Epidermal melanocyte (primary cell): ENCODE data around the gene EXOC4.
"Not testable (repeated sequence)": the region's sequence is repeated elsewhere in the genome, so short reads cannot be mapped to it uniquely, and the experiment has no call there.

ENCODE experiments used
- DNase-seq: peaks from one replicate; pipeline ENCODE4 v3.0.0; 2011; ENCODE audit warnings: low spot score; ENCODE audit not compliant: insufficient read length

The EXOC4 gene

GRCh38 chr7:134056816-134057215 lies 803.9 kb downstream of the EXOC4 start:
- no peak for DNase-seq

GRCh38 chr7:134058521-134058920 lies 805.6 kb downstream of the EXOC4 start:
- DNase-seq: no peak

GRCh38 chr7:134058980-134059379 lies 806.1 kb downstream of the EXOC4 start:
- DNase-seq: no peak

GRCh38 chr7:134059921-134060320 lies 807.0 kb downstream of the EXOC4 start:
- DNase-seq: no peak

GRCh38 chr7:134060874-134061273 lies 808.0 kb downstream of the EXOC4 start:
- DNase-seq: no peak

GRCh38 chr7:134062460-134062859 lies 809.6 kb downstream of the EXOC4 start:
- DNase-seq: no peak

GRCh38 chr7:134065415-134065814 lies 812.5 kb downstream of the EXOC4 start:
- no peak for DNase-seq

GRCh38 chr7:134067164-134067563 lies 814.3 kb downstream of the EXOC4 start:
- no peak for DNase-seq

- no peak for DNase-seq
These were observed 815.8 kb downstream of the EXOC4 start for GRCh38 chr7:134068670-134069069.

- no peak for DNase-seq
These were observed 816.3 kb downstream of the EXOC4 start for GRCh38 chr7:134069187-134069586.

- no peak for DNase-seq
These were observed 817.8 kb downstream of the EXOC4 start for GRCh38 chr7:134070673-134071072.

- DNase-seq: no peak
These were observed 818.8 kb downstream of the EXOC4 start for GRCh38 chr7:134071355-134072331.

- no peak for DNase-seq
These were observed 820.4 kb downstream of the EXOC4 start for GRCh38 chr7:134073276-134073675.

- DNase-seq: no peak
These were observed 822.9 kb downstream of the EXOC4 start for GRCh38 chr7:134075799-134076198.

- not testable (repeated sequence) for DNase-seq
These were observed 824.7 kb downstream of the EXOC4 start for GRCh38 chr7:134077560-134077959.

GRCh38 chr7:134078991-134079390 lies 826.1 kb downstream of the EXOC4 start:
- DNase-seq: no peak

GRCh38 chr7:134081695-134082094 lies 828.8 kb downstream of the EXOC4 start:
- DNase-seq: no peak

GRCh38 chr7:134083766-134084487 lies 831.0 kb downstream of the EXOC4 start:
- no peak for DNase-seq

GRCh38 chr7:134084488-134085144 lies 831.7 kb downstream of the EXOC4 start:
- DNase-seq: no peak

- DNase-seq: no peak
These were observed 832.4 kb downstream of the EXOC4 start for GRCh38 chr7:134085311-134085710.

GRCh38 chr7:134086998-134087735 lies 834.3 kb downstream of the EXOC4 start:
- DNase-seq: no peak
